GM12865 (cell line): ENCODE data around the gene NUBP1.

ENCODE experiments used
- DNase-seq: peaks from one replicate; pipeline ENCODE4 v3.0.0; 2010; ENCODE audit warnings: low read depth
- H3K4me3 ChIP-seq: 2 replicates; pipeline ENCODE4 v1.5.1; 2011; ENCODE audit warnings: mild to moderate bottlenecking, low read depth, low read length, control low read depth
- CTCF ChIP-seq: IDR thresholded peaks from 2 replicates; pipeline ENCODE4 v1.5.1; 2011; ENCODE audit warnings: low read length, control low read depth, low read depth, inconsistent platforms; ENCODE audit not compliant: insufficient read depth; ENCODE audit errors: missing control alignments

Gene NUBP1

GRCh38 chr16:10805334-10805733 is 61.7 kb downstream of the NUBP1 start:
- TF ChIP-seq CTCF, result no peak
- no peak overlapping the region for H3K4me3 ChIP-seq
- peak; percentile 48 for DNase-seq

- TF ChIP-seq CTCF, result no peak
- DNase-seq, result no peak
- H3K4me3 ChIP-seq, result no peak overlapping the region
These were observed 63.1 kb downstream of the NUBP1 start for GRCh38 chr16:10806698-10807097.

DNA sequence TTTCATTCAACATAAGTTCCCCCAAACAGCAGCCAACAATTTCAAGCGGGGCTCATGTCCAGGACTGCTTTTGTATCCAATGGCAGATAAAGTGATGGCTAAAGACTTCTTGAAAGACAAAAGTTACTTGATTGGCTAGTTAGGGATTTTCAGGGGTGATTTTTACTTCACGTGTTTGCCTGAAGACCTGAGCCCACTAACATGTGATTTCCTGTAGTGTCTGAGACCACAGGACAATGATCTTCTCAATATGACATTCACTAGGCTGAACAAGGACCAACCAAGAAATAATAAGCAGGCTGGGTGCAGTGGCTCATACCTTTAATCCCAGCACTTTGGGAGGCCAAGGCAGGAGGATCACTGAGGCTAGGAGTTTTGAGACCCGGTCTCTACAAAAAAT is 64.6 kb downstream of the NUBP1 start:
- no peak overlapping the region for H3K4me3 ChIP-seq
- no peak for TF ChIP-seq CTCF
- DNase-seq, result peak; percentile 54

DNA sequence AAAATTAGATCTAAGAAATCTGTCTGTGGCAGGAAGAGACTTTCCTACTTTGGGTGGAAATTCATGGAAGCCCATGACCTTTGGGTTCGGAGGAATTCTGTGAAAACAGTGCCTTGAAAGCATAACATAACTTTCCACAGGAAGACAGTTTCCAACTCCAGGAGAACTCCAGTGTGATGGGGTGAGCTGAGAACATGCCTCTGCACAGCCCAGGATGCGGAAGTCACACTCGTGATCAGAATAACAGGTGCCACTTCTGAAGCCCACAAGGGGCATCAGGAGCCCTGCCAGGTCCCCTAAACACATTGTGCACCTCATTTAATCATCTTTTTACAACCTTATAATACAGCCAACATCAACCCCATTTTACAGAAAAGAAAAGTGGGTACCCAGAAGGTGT is 65.2 kb downstream of the NUBP1 start:
- no peak for TF ChIP-seq CTCF
- DNase-seq, result no peak
- H3K4me3 ChIP-seq, result no peak overlapping the region

DNA sequence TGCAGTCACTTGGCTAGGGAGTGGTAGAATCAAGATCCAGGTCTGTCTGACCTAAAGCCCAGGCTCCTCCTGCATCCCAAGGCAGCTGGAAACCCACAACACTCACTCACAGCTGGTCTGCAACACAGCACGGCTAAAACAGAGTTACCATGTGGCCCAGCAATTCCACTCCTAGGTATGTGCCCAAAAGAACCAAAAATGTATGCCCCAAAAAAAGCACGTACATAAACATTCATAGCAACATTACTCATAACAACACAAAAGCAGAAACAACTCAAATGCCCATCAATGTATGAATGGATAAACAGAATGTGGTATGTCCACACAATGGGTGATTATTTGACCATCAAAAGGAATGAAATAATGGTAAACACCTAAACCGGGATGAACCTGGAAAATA is 66.1 kb downstream of the NUBP1 start:
- TF ChIP-seq CTCF, result no peak
- H3K4me3 ChIP-seq, result no peak overlapping the region
- DNase-seq, result no peak

DNA sequence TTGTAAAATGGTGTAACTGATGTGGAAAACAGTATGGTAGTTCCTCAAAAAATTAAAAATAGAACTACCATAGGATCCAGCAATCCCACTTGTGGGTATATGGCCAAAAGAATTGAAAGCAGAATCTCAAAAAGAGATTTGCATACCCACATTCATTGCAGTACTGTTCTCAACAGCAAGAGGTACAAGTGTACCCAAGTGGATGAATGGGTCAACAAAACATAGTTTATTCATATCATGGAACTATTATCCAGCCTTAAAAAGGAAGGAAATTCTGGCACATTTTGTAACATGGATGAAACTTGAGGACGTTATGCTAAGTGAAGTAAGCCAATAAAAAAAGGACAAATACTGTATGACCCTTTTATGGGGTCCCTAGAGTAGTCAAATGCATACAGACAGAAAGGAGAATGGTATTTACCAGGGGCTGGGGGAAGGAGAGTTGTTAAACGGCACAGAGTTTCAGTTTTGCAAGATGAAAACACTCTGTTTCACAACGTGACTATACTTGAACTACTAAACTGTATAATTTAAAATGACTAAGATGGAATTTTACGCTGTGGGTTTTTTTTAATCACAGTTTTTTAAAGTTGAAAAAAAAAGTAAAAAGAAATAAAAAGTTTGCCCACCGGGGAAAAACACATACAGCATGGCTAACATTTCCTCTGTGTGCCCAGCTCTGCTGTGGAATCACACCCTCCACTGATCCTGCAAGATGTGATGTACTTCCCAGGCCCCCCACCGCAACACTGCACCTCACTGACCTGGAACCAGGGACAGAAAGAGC is 68.9 kb downstream of the NUBP1 start:
- peak; percentile 19 for TF ChIP-seq CTCF
- DNase-seq, result peak; percentile 80
- 0 out of 2 replicates have a peak overlapping the region, but pooled peaks have one; percentile 14 for H3K4me3 ChIP-seq

- 0 out of 2 replicates have a peak overlapping the region, but pooled peaks have one; percentile 14 for H3K4me3 ChIP-seq
- no peak for TF ChIP-seq CTCF
- DNase-seq, result no peak
These were observed 69.4 kb downstream of the NUBP1 start for GRCh38 chr16:10813099-10813455.
